ENCODE measurements around the gene AP1S1. TPM values are rescaled to one million over a fixed set of nuclear protein-coding genes. Genes with fewer than 3 reads are reported as not detected.
A peak's percentile ranks its signal among the peaks of the same experiment; 100 is the strongest.

AP1S1 gene
- total and polyA plus RNA-seq, 2 of the 13 experiments (the other 11 are each of a cell fraction or from before 2014, with no cell fraction given) = 57.5 to 68.1 TPM

GRCh38 chr7:101154693-101155102 lies 422 bp downstream of the AP1S1 start:
- intact Hi-C loops (cut with micrococcal nuclease; ENCODE audit: unreplicated experiment) (no loop called here), in situ Hi-C loops (cut with HindIII; ENCODE audit: extremely low pct_ligation_motif_present, low pct_unique_long_range_greater_than_20kb) (no loop called here)
- H3K27ac ChIP-seq (ENCODE audit: extremely low read length, insufficient read depth, low read length) = peak overlapping the region; percentile 38
- POLR2A ChIA-PET = interaction anchor here (1.0 kb wide), 2 partner anchors 28 to 32 kb away, joined by 3 to 4 read pairs; partner anchors contain the start of gene SERPINE1
- CTCF ChIA-PET (ENCODE audit: low intra/inter-chr PET ratio, low total read pairs) = no interaction called here
- 0% methylated on average over 2 of the region's 34 CpGs for WGBS (ENCODE audit: low lambda C conversion rate)
- no TSS peak for BruUV-seq (replicated peaks)
- FAIRE-seq (no peak), DNase-seq (ENCODE audit: low spot score) (no peak), ATAC-seq (peak; percentile 57)
- no peaks in the 10 kb centered on the region for H4K20me1 ChIP-seq (ENCODE audit: insufficient read depth, low read length)
- H3K27me3 ChIP-seq (ENCODE audit: control insufficient read depth in 1 of 2, insufficient read depth in 2 of 2, low read length in 2 of 2) = no peaks in the 10 kb centered on the region
- peak overlapping the region; percentile 93 for H3K4me2 ChIP-seq (ENCODE audit: low read depth, low read length)
- peak overlapping the region; percentile 83 to 95 (median 85) for H3K4me3 ChIP-seq (replicated peaks in 1 of 3; ENCODE audit: insufficient read depth in 1 of 3, low read depth in 2 of 3, low read length in 3 of 3)
- peak overlapping the region; percentile 78 for H3K9ac ChIP-seq (ENCODE audit: insufficient read depth, low read depth, low read length)
- H2AFZ ChIP-seq (ENCODE audit: low read length) = no peak overlapping the region
- peaks cover 12% of the 10 kb centered on the region for H3K4me1 ChIP-seq (ENCODE audit: insufficient read depth, low read length)
- H3K36me3 ChIP-seq (replicated peaks in 1 of 2; ENCODE audit: control insufficient read depth in 1 of 2, insufficient read depth in 2 of 2, low read length in 2 of 2) = peaks cover 0 to 14% of the 10 kb centered on the region in 2 experiments
- no peaks in the 10 kb centered on the region for H3K9me3 ChIP-seq (ENCODE audit: low read length)
- peaks cover 8% of the 10 kb centered on the region for H3K79me2 ChIP-seq (ENCODE audit: insufficient read depth, low read length)
- TF ChIP-seq ZBTB42 (CRISPR knock-in tag; IDR thresholded peaks at IDR 0.05) (0 out of 2 replicates have a peak, but pooled peaks have one; percentile 27), TRIM24 (CRISPR knock-in tag; IDR thresholded peaks at IDR 0.05) (no peak), ZC3H13 (CRISPR knock-in tag; IDR thresholded peaks at IDR 0.05) (no peak), TBP (CRISPR knock-in tag; IDR thresholded peaks at IDR 0.05) (no peak), KAT7 (CRISPR knock-in tag; IDR thresholded peaks at IDR 0.05; ENCODE audit: borderline replicate concordance) (0 out of 2 replicates have a peak, but pooled peaks have one; percentile 61), RXRA (CRISPR knock-in tag; IDR thresholded peaks at IDR 0.05) (0 out of 2 replicates have a peak, but pooled peaks have one; percentile 18), ZNF256 (CRISPR knock-in tag; conservative IDR thresholded peaks at IDR 0.05) (no peak), PHF8 (CRISPR knock-in tag; IDR thresholded peaks at IDR 0.05) (peak; percentile 61; the same call in 1 of the 2 replicates), GABPB1 (CRISPR knock-in tag; IDR thresholded peaks at IDR 0.05) (peak; percentile 42; the same call in 1 of the 2 replicates), HMGXB4 (CRISPR knock-in tag; IDR thresholded peaks at IDR 0.05; ENCODE audit: borderline replicate concordance in 1 of 2, low read depth in 1 of 2) (peak in 1 of 2 experiments; percentile 53; a peak in 2 of 4 replicates), ZBTB7A (CRISPR knock-in tag; IDR thresholded peaks at IDR 0.05) (peak; percentile 77; the same call in 1 of the 2 replicates), ZMAT3 (CRISPR knock-in tag; conservative IDR thresholded peaks at IDR 0.05) (0 out of 2 replicates have a peak, but pooled peaks have one; percentile 10), TAF1 (CRISPR knock-in tag; IDR thresholded peaks at IDR 0.05) (0 out of 2 replicates have a peak, but pooled peaks have one; percentile 37), SIN3A (IDR thresholded peaks at IDR 0.05; ENCODE audit: borderline replicate concordance, low read depth, low read length) (peak; percentile 28; the same call in 1 of the 2 replicates), CTCF (CRISPR knock-in tag; IDR thresholded peaks at IDR 0.05) (peak; percentile 1; the same call in 1 of the 2 replicates), ZFX (CRISPR knock-in tag; IDR thresholded peaks at IDR 0.05; ENCODE audit: low read depth) (0 out of 2 replicates have a peak, but pooled peaks have one; percentile 21), REL (CRISPR knock-in tag; conservative IDR thresholded peaks at IDR 0.05) (0 out of 2 replicates have a peak, but pooled peaks have one; percentile 1), ZFY (CRISPR knock-in tag; IDR thresholded peaks at IDR 0.05) (peak; percentile 62), KLF16 (CRISPR knock-in tag; IDR thresholded peaks at IDR 0.05) (0 out of 4 replicates have a peak, but pooled peaks of 1 of the 2 experiments have one; percentile 19), ZBTB3 (CRISPR knock-in tag; IDR thresholded peaks at IDR 0.05; ENCODE audit: borderline replicate concordance, low read depth) (no peak)

Measured in HepG2 (cell line).